GM12878 (cell line): ENCODE data around the gene IL17B.

Experiments
- JUNB ChIP-seq: IDR thresholded peaks from 2 replicates; pipeline ENCODE4 v1.6.1; 2016; ENCODE audit warnings: antibody characterized with exemption, mild to moderate bottlenecking
- TARDBP ChIP-seq: IDR thresholded peaks from 2 replicates; pipeline ENCODE4 v1.6.1; 2016; ENCODE audit warnings: borderline replicate concordance
- ZBTB4 ChIP-seq: fragments of 450-650 bp; formaldehyde crosslinking; IDR thresholded peaks from 2 replicates; pipeline ENCODE4 v1.4.0; 2022; ENCODE audit warnings: mild to moderate bottlenecking, moderate library complexity
- TF ChIP-seq, protein P1 (sequence below), 3 experiments: IDR thresholded peaks in 2 of 3; conservative IDR thresholded peaks in 1 of 3; 2 replicates each; pipeline ENCODE4 v1.5.1; 2011; ENCODE audit warnings: low read depth in 3 of 3, low read length in 3 of 3, mild to moderate bottlenecking in 3 of 3, control low read depth in 2 of 3, moderate library complexity in 2 of 3, inconsistent platforms in 1 of 3, mixed read lengths in 1 of 3; ENCODE audit not compliant: control insufficient read depth in 2 of 3, insufficient read depth in 1 of 3; ENCODE audit errors: extremely low read depth in 1 of 3
- TF ChIP-seq, protein P2 (sequence below): IDR thresholded peaks from 2 replicates; pipeline ENCODE4 v1.6.1; 2011; ENCODE audit warnings: borderline replicate concordance, low read depth, mild to moderate bottlenecking, moderate library complexity, mixed read lengths, low read length; ENCODE audit not compliant: insufficient read depth; ENCODE audit errors: extremely low read length

- TF ChIP-seq ZBTB4: no peak
- TF ChIP-seq, protein P1, sequence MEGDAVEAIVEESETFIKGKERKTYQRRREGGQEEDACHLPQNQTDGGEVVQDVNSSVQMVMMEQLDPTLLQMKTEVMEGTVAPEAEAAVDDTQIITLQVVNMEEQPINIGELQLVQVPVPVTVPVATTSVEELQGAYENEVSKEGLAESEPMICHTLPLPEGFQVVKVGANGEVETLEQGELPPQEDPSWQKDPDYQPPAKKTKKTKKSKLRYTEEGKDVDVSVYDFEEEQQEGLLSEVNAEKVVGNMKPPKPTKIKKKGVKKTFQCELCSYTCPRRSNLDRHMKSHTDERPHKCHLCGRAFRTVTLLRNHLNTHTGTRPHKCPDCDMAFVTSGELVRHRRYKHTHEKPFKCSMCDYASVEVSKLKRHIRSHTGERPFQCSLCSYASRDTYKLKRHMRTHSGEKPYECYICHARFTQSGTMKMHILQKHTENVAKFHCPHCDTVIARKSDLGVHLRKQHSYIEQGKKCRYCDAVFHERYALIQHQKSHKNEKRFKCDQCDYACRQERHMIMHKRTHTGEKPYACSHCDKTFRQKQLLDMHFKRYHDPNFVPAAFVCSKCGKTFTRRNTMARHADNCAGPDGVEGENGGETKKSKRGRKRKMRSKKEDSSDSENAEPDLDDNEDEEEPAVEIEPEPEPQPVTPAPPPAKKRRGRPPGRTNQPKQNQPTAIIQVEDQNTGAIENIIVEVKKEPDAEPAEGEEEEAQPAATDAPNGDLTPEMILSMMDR (IDR thresholded peaks at IDR 0.05 in 2 of 3, conservative IDR thresholded peaks at IDR 0.05 in 1 of 3; ENCODE audit: control insufficient read depth in 2 of 3, extremely low read depth in 1 of 3, insufficient read depth in 1 of 3, low read depth in 3 of 3, low read length in 3 of 3): no peak
- TF ChIP-seq, protein P2, sequence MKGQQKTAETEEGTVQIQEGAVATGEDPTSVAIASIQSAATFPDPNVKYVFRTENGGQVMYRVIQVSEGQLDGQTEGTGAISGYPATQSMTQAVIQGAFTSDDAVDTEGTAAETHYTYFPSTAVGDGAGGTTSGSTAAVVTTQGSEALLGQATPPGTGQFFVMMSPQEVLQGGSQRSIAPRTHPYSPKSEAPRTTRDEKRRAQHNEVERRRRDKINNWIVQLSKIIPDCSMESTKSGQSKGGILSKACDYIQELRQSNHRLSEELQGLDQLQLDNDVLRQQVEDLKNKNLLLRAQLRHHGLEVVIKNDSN: no peak
- TF ChIP-seq JUNB: no peak
- no peak for TF ChIP-seq TARDBP
Measured at GRCh38 chr5:149349382-149349781, 29.7 kb downstream of the IL17B start.
